ENCODE measurements around the gene OR1M1. TPM values are rescaled to one million over a fixed set of nuclear protein-coding genes. Genes with fewer than 3 reads are reported as not detected.

The OR1M1 gene
- total RNA-seq, 1 donor from 2014 or later: not detected

- peaks cover 4% of the 10 kb centered on the region for H3K27me3 Mint-ChIP-seq (ENCODE audit: unreplicated experiment)
- no peak for DNase-seq
- no peak overlapping the region for H3K27ac Mint-ChIP-seq (ENCODE audit: unreplicated experiment)
- TF ChIP-seq, protein P1, sequence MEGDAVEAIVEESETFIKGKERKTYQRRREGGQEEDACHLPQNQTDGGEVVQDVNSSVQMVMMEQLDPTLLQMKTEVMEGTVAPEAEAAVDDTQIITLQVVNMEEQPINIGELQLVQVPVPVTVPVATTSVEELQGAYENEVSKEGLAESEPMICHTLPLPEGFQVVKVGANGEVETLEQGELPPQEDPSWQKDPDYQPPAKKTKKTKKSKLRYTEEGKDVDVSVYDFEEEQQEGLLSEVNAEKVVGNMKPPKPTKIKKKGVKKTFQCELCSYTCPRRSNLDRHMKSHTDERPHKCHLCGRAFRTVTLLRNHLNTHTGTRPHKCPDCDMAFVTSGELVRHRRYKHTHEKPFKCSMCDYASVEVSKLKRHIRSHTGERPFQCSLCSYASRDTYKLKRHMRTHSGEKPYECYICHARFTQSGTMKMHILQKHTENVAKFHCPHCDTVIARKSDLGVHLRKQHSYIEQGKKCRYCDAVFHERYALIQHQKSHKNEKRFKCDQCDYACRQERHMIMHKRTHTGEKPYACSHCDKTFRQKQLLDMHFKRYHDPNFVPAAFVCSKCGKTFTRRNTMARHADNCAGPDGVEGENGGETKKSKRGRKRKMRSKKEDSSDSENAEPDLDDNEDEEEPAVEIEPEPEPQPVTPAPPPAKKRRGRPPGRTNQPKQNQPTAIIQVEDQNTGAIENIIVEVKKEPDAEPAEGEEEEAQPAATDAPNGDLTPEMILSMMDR (IDR thresholded peaks at IDR 0.05; ENCODE audit: partially characterized antibody, unreplicated experiment): no peak
- peaks cover 5% of the 10 kb centered on the region for H3K9me3 Mint-ChIP-seq (ENCODE audit: unreplicated experiment)
- no peak overlapping the region for H3K4me3 Mint-ChIP-seq (ENCODE audit: unreplicated experiment)
- no peaks in the 10 kb centered on the region for H3K4me1 Mint-ChIP-seq (ENCODE audit: low read depth, unreplicated experiment)
- no peaks in the 10 kb centered on the region for H3K36me3 Mint-ChIP-seq (ENCODE audit: unreplicated experiment)
Measured at GRCh38 chr19:9132422-9132821, 45.6 kb downstream of the OR1M1 start.

GRCh38 chr19:9139609-9140158, 52.8 kb downstream of the OR1M1 start:
- peaks cover 9% of the 10 kb centered on the region for H3K9me3 Mint-ChIP-seq (ENCODE audit: unreplicated experiment)
- peaks cover 6% of the 10 kb centered on the region for H3K36me3 Mint-ChIP-seq (ENCODE audit: unreplicated experiment)
- H3K27me3 Mint-ChIP-seq (ENCODE audit: unreplicated experiment): peaks cover 2% of the 10 kb centered on the region
- DNase-seq: no peak
- H3K4me1 Mint-ChIP-seq (ENCODE audit: low read depth, unreplicated experiment): peaks cover 5% of the 10 kb centered on the region
- peak overlapping the region; percentile 97 for H3K27ac Mint-ChIP-seq (ENCODE audit: unreplicated experiment)
- TF ChIP-seq, protein P1 (IDR thresholded peaks at IDR 0.05; ENCODE audit: partially characterized antibody, unreplicated experiment): no peak
- H3K4me3 Mint-ChIP-seq (ENCODE audit: unreplicated experiment): peak overlapping the region; percentile 96

- peaks cover 5% of the 10 kb centered on the region for H3K4me1 Mint-ChIP-seq (ENCODE audit: low read depth, unreplicated experiment)
- DNase-seq: peak; percentile 90
- peak within 1 kb of the TSS; percentile 97 for H3K27ac Mint-ChIP-seq (ENCODE audit: unreplicated experiment)
- peak within 1 kb of the TSS; percentile 96 for H3K4me3 Mint-ChIP-seq (ENCODE audit: unreplicated experiment)
- peaks cover 11% of the 10 kb centered on the region for H3K9me3 Mint-ChIP-seq (ENCODE audit: unreplicated experiment)
- TF ChIP-seq, protein P1 (IDR thresholded peaks at IDR 0.05; ENCODE audit: partially characterized antibody, unreplicated experiment): no peak
- peaks cover 10% of the 10 kb centered on the region for H3K36me3 Mint-ChIP-seq (ENCODE audit: unreplicated experiment)
- H3K27me3 Mint-ChIP-seq (ENCODE audit: unreplicated experiment): peaks cover 2% of the 10 kb centered on the region
Measured at GRCh38 chr19:9140159-9140874, 53.5 kb downstream of the OR1M1 start, which contains the start of gene ZNF317. Gene ZNF317 (plus strand): TSS chr19:9140397. CDS start chr19:9156017, 15,620 bp downstream.

DNA sequence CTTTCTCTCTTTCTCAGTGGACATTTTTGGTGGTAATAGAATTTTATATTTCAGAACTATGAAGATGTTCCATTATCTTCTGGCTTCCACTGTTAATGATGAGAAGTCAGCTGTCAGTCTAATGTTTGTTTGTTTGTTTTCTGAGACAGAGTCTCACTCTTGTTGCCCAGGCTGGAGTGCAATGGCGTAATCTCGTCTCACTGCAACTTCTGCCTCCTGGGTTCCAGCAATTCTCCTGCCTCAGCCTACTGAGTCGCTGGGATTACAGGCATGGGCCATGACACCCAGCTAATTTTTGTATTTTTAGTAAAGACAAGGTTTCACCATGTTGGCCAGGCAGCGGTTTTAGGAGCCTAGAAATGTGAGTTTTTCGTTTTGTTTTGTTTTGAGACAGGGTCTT, 58.1 kb downstream of the OR1M1 start:
- DNase-seq: no peak
- Mint-ChIP-seq H3K4me1 (ENCODE audit: low read depth, unreplicated experiment) (peaks cover 5% of the 10 kb centered on the region), H3K36me3 (ENCODE audit: unreplicated experiment) (peaks cover 45% of the 10 kb centered on the region), H3K27me3 (ENCODE audit: unreplicated experiment) (no peaks in the 10 kb centered on the region), H3K27ac (ENCODE audit: unreplicated experiment) (no peak overlapping the region), H3K4me3 (ENCODE audit: unreplicated experiment) (no peak overlapping the region), H3K9me3 (ENCODE audit: unreplicated experiment) (peaks cover 24% of the 10 kb centered on the region)
- TF ChIP-seq, protein P1 (IDR thresholded peaks at IDR 0.05; ENCODE audit: partially characterized antibody, unreplicated experiment): no peak

Other genes starting within 250 kb of the OR1M1 start
- gene MUC16, start 76.7 kb upstream of the OR1M1 start, total RNA-seq (ENCODE audit: unreplicated experiment): not detected
- not detected for gene OR7G2, start 20.4 kb downstream of the OR1M1 start, total RNA-seq (ENCODE audit: unreplicated experiment)
- gene OR7G1, start 28.7 kb downstream of the OR1M1 start, total RNA-seq (ENCODE audit: unreplicated experiment): not detected
- gene OR7G3, start 39.9 kb downstream of the OR1M1 start, total RNA-seq (ENCODE audit: unreplicated experiment): not detected
- gene ZNF317, start 53.3 kb downstream of the OR1M1 start, total RNA-seq (ENCODE audit: unreplicated experiment): 36.8 TPM
- not detected for gene OR7D2, start 91.9 kb downstream of the OR1M1 start, total RNA-seq (ENCODE audit: unreplicated experiment)
- not detected for gene OR7D4, start 132.5 kb downstream of the OR1M1 start, total RNA-seq (ENCODE audit: unreplicated experiment)
- gene OR7E24, start 163.9 kb downstream of the OR1M1 start, total RNA-seq (ENCODE audit: unreplicated experiment): not detected
- 9.7 TPM for gene ZNF699, start 222.8 kb downstream of the OR1M1 start, total RNA-seq (ENCODE audit: unreplicated experiment)
- gene ZNF559, start 237.1 kb downstream of the OR1M1 start, total RNA-seq (ENCODE audit: unreplicated experiment): 23.6 TPM

Data from glutamatergic neuron (in vitro differentiated cells).